GM23338 (cell line): ENCODE measurements around the gene FGF2. TPM values are rescaled to one million over a fixed set of nuclear protein-coding genes. Genes with fewer than 3 reads are reported as not detected.

Source experiments
- ATAC-seq: fragments of 200-7000 bp; cut with Tn5 transposase; 3 replicates; pipeline ENCODE4 v1.9.1; 2020
- DNase-seq: peaks from one replicate; pipeline ENCODE4 v3.0.0-alpha.2; 2015; ENCODE audit warnings: low spot score
- H2AFZ ChIP-seq: fragments of 200-600 bp; sonication (generic); 2 replicates; pipeline ENCODE4 v1.8.0; 2016; ENCODE audit warnings: antibody characterized with exemption, mild to moderate bottlenecking, moderate library complexity
- H3F3A ChIP-seq: fragments of 200-600 bp; sonication (generic); replicated peaks from 2 replicates; pipeline ENCODE4 v1.8.0; 2017; ENCODE audit warnings: antibody characterized with exemption, mixed run types, low read depth
- H3K27ac ChIP-seq: fragments of 200-600 bp; sonication (generic); 2 replicates; pipeline ENCODE4 v1.6.1; 2016; ENCODE audit warnings: low read depth
- H3K27me3 ChIP-seq: fragments of 200-600 bp; sonication (generic); 2 replicates; pipeline ENCODE4 v1.8.0; 2016; ENCODE audit warnings: mild to moderate bottlenecking, mixed run types, moderate library complexity; ENCODE audit not compliant: insufficient read depth
- H3K36me3 ChIP-seq: fragments of 200-600 bp; sonication (generic); 2 replicates; pipeline ENCODE4 v1.8.0; 2016; ENCODE audit warnings: mild to moderate bottlenecking; ENCODE audit not compliant: insufficient read depth
- H3K4me1 ChIP-seq: fragments of 200-600 bp; sonication (generic); 2 replicates; pipeline ENCODE4 v1.8.0; 2016; ENCODE audit warnings: mild to moderate bottlenecking, moderate library complexity; ENCODE audit not compliant: insufficient read depth
- H3K4me2 ChIP-seq: fragments of 200-600 bp; sonication (generic); 2 replicates; pipeline ENCODE4 v1.7.1; 2017; ENCODE audit warnings: mixed run types
- H3K4me3 ChIP-seq: fragments of 200-600 bp; sonication (generic); 2 replicates; pipeline ENCODE4 v1.6.1; 2016; ENCODE audit warnings: mixed run types
- H3K79me2 ChIP-seq: fragments of 200-600 bp; sonication (generic); replicated peaks from 2 replicates; pipeline ENCODE4 v1.8.0; 2017; ENCODE audit warnings: mild to moderate bottlenecking; ENCODE audit not compliant: insufficient read depth
- H3K9me2 ChIP-seq: fragments of 200-600 bp; sonication (generic); 2 replicates; pipeline ENCODE4 v1.8.0; 2017; ENCODE audit not compliant: insufficient read depth
- H4K20me1 ChIP-seq: fragments of 200-600 bp; sonication (generic); replicated peaks from 2 replicates; pipeline ENCODE4 v1.8.0; 2017; ENCODE audit warnings: mild to moderate bottlenecking; ENCODE audit not compliant: insufficient read depth
- H3K27ac Mint-ChIP-seq: 2 replicates; pipeline ENCODE4 v1.8.0; 2020; ENCODE audit warnings: inconsistent platforms, mild to moderate bottlenecking, moderate library complexity, mixed read lengths
- H3K27me3 Mint-ChIP-seq: 3 replicates; pipeline ENCODE4 v1.8.0; 2022; ENCODE audit warnings: low read depth, mild to moderate bottlenecking, moderate library complexity, mixed read lengths, inconsistent platforms; ENCODE audit not compliant: insufficient read depth, poor library complexity
- H3K36me3 Mint-ChIP-seq: 3 replicates; pipeline ENCODE4 v1.8.0; 2021; ENCODE audit warnings: low read depth, mild to moderate bottlenecking, inconsistent platforms, moderate library complexity, mixed read lengths
- H3K4me1 Mint-ChIP-seq: 3 replicates; pipeline ENCODE4 v1.8.0; 2020; ENCODE audit warnings: mild to moderate bottlenecking, inconsistent platforms, mixed read lengths
- H3K4me3 Mint-ChIP-seq: 3 replicates; pipeline ENCODE4 v1.8.0; 2021; ENCODE audit warnings: moderate library complexity, mild to moderate bottlenecking, inconsistent platforms, mixed read lengths
- H3K9me3 Mint-ChIP-seq: 3 replicates; pipeline ENCODE4 v1.8.0; 2020; ENCODE audit warnings: moderate library complexity, mild to moderate bottlenecking, inconsistent platforms, mixed read lengths
- CREB1 ChIP-seq: fragments of 250-450 bp; sonication (Bioruptor Pico); IDR thresholded peaks from 2 replicates; pipeline ENCODE4 v1.5.0; 2020; ENCODE audit warnings: low read depth, mild to moderate bottlenecking, moderate library complexity
- EZH2 ChIP-seq: fragments of 200-600 bp; sonication (generic); IDR thresholded peaks from one replicate; pipeline ENCODE4 v1.8.0; 2017; ENCODE audit warnings: antibody characterized with exemption, mild to moderate bottlenecking, low read depth; ENCODE audit not compliant: unreplicated experiment
- JUNB ChIP-seq: IDR thresholded peaks from one replicate; pipeline ENCODE4 v1.6.1; 2016; ENCODE audit warnings: antibody characterized with exemption; ENCODE audit not compliant: unreplicated experiment
- NANOG ChIP-seq: IDR thresholded peaks from 2 replicates; pipeline ENCODE4 v1.6.1; 2016; ENCODE audit warnings: antibody characterized with exemption, borderline replicate concordance
- POLR2AphosphoS5 ChIP-seq: IDR thresholded peaks from 2 replicates; pipeline ENCODE4 v1.6.1; 2016; ENCODE audit warnings: antibody characterized with exemption, low read depth
- STAT1 ChIP-seq: IDR thresholded peaks from one replicate; pipeline ENCODE4 v1.6.1; 2016; ENCODE audit warnings: antibody characterized with exemption; ENCODE audit not compliant: unreplicated experiment
- ZNF114 ChIP-seq: fragments of 250-450 bp; sonication (Bioruptor Pico); IDR thresholded peaks from 2 replicates; pipeline ENCODE4 v1.5.0; 2020; ENCODE audit warnings: mild to moderate bottlenecking, moderate library complexity
- ZNF331 ChIP-seq: fragments of 250-450 bp; sonication (Bioruptor Pico); IDR thresholded peaks from 2 replicates; pipeline ENCODE4 v1.5.0; 2020; ENCODE audit warnings: low read depth, mild to moderate bottlenecking, moderate library complexity
- polyA plus RNA-seq: library from polyadenylated mRNA; unstranded; fragments of >200 nt; fragmentation: Nextera tagmentation; extraction: Ambion mirVana; gene quantifications from 2 replicates; pipeline ENCODE4 v1.2.1, GENCODE V29; 2016
- total RNA-seq: library from RNA; depleted of rRNA; stranded (reverse); fragments of >200 nt; shearing (Covaris generic); gene quantifications from 2 replicates; pipeline ENCODE4 v1.2.3, GENCODE V29; 2014
- TF ChIP-seq, protein P1 (sequence below): fragments of 250-450 bp; sonication (Bioruptor Pico); IDR thresholded peaks from 2 replicates; pipeline ENCODE4 v1.5.0; 2020; ENCODE audit warnings: mild to moderate bottlenecking, moderate library complexity
- TF ChIP-seq, protein P2 (sequence below), 2 experiments: fragments of 200-600 bp in 1 of 2; sonication (generic) in 1 of 2; conservative IDR thresholded peaks; 2 replicates each; pipeline versions ENCODE4 v1.5.1 to v1.6.1; 2016 to 2017; ENCODE audit warnings: antibody characterized with exemption in 2 of 2, low read depth in 2 of 2, mild to moderate bottlenecking in 2 of 2, moderate library complexity in 1 of 2
- TF ChIP-seq, protein P3 (sequence below): IDR thresholded peaks from 2 replicates; pipeline ENCODE4 v1.6.1; 2016; ENCODE audit warnings: antibody characterized with exemption

Gene FGF2
- total and polyA plus RNA-seq, 2 experiments from 2014 or later, result 28.3 to 84.4 TPM

DNA sequence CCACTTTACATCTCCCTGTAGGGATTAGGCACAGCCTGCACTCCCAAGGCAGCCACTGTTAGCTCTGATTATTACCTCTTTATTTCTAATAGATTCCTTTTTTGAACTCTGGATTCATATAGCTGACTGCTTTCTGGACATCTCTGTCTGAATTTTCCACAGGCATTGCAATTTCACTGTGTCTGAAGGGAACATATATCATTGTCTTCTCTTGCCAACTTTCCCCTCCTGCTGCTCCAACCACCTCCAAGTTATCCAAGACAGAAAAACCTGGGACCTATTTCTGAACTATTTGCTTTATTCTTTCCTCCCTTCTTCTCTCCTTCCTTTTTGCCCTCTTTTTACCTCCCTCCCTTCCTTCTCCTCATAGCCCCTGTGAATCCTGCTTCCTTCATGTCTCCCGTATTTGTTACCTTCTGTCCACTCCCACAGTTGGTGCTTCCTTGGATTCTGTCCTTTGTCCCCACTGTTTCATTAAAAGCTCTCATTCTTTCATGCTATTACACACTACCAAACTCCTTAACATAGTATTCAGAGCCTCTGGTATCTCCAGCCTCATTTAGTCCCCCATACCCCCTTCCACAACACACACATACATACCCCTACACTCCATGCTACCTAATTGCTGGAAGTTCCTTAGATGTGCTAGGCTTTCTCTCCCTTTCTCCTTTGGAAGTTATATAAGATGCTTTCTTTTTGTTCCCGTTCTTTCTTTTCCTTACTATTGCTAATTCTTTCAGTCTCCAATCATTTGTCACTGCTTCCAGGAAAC lies 34.7 kb downstream of the FGF2 start (continued):
- TF ChIP-seq POLR2AphosphoS5 (no peak), ZNF114 (CRISPR knock-in tag) (no peak), EZH2 (no peak), ZNF331 (CRISPR knock-in tag) (no peak), JUNB (no peak), NANOG (no peak), CREB1 (no peak)
- TF ChIP-seq, protein P1, sequence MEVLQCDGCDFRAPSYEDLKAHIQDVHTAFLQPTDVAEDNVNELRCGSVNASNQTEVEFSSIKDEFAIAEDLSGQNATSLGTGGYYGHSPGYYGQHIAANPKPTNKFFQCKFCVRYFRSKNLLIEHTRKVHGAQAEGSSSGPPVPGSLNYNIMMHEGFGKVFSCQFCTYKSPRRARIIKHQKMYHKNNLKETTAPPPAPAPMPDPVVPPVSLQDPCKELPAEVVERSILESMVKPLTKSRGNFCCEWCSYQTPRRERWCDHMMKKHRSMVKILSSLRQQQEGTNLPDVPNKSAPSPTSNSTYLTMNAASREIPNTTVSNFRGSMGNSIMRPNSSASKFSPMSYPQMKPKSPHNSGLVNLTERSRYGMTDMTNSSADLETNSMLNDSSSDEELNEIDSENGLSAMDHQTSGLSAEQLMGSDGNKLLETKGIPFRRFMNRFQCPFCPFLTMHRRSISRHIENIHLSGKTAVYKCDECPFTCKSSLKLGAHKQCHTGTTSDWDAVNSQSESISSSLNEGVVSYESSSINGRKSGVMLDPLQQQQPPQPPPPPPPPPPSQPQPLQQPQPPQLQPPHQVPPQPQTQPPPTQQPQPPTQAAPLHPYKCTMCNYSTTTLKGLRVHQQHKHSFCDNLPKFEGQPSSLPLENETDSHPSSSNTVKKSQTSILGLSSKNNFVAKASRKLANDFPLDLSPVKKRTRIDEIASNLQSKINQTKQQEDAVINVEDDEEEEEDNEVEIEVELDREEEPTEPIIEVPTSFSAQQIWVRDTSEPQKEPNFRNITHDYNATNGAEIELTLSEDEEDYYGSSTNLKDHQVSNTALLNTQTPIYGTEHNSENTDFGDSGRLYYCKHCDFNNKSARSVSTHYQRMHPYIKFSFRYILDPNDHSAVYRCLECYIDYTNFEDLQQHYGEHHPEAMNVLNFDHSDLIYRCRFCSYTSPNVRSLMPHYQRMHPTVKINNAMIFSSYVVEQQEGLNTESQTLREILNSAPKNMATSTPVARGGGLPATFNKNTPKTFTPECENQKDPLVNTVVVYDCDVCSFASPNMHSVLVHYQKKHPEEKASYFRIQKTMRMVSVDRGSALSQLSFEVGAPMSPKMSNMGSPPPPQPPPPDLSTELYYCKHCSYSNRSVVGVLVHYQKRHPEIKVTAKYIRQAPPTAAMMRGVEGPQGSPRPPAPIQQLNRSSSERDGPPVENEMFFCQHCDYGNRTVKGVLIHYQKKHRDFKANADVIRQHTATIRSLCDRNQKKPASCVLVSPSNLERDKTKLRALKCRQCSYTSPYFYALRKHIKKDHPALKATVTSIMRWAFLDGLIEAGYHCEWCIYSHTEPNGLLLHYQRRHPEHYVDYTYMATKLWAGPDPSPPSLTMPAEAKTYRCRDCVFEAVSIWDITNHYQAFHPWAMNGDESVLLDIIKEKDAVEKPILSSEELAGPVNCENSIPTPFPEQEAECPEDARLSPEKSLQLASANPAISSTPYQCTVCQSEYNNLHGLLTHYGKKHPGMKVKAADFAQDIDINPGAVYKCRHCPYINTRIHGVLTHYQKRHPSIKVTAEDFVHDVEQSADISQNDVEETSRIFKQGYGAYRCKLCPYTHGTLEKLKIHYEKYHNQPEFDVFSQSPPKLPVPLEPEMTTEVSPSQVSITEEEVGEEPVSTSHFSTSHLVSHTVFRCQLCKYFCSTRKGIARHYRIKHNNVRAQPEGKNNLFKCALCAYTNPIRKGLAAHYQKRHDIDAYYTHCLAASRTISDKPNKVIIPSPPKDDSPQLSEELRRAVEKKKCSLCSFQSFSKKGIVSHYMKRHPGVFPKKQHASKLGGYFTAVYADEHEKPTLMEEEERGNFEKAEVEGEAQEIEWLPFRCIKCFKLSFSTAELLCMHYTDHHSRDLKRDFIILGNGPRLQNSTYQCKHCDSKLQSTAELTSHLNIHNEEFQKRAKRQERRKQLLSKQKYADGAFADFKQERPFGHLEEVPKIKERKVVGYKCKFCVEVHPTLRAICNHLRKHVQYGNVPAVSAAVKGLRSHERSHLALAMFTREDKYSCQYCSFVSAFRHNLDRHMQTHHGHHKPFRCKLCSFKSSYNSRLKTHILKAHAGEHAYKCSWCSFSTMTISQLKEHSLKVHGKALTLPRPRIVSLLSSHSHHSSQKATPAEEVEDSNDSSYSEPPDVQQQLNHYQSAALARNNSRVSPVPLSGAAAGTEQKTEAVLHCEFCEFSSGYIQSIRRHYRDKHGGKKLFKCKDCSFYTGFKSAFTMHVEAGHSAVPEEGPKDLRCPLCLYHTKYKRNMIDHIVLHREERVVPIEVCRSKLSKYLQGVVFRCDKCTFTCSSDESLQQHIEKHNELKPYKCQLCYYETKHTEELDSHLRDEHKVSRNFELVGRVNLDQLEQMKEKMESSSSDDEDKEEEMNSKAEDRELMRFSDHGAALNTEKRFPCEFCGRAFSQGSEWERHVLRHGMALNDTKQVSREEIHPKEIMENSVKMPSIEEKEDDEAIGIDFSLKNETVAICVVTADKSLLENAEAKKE (CRISPR knock-in tag), result no peak

DNA sequence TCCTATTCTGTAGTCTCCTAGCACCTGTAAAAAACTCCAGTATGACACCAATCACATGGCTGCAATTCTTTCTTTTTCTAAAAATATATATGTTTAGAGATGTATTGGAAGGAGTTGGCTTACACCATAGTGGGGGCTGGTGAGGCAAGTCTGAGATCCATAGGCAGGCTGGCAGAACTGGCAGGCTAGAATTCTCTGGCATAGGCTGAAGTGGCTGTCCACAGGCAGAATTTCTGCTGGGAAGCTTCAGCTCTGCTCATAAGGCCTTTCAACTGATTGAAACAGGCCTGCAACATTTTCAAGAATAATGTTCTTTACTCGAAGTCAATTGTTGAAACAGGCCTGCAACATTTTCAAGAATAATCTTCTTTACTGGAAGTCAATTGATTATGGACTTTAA lies 37.0 kb downstream of the FGF2 start:
- Histone ChIP-seq H3F3A (0 out of 2 replicates have a peak, but pooled peaks cover 8% of the 10 kb centered on the region), H3K4me2 (no peak overlapping the region; the same call in 1 of the 2 replicates), H3K9me2 (no peaks in the 10 kb centered on the region), H3K27me3 (no peaks in the 10 kb centered on the region), H4K20me1 (peaks cover 91% of the 10 kb centered on the region), H3K4me1 (peaks cover 53% of the 10 kb centered on the region), H3K36me3 (no peaks in the 10 kb centered on the region), H3K79me2 (peaks cover 100% of the 10 kb centered on the region), H2AFZ (no peak overlapping the region), H3K27ac (peak overlapping the region; percentile 51), H3K4me3 (no peak overlapping the region)
- H3K4me1 Mint-ChIP-seq, result peaks cover 44% of the 10 kb centered on the region
- H3K27ac Mint-ChIP-seq, result no peak overlapping the region
- ATAC-seq (peak; percentile 41), DNase-seq (no peak)
- no peak overlapping the region for H3K4me3 Mint-ChIP-seq
- H3K27me3 Mint-ChIP-seq, result no peaks in the 10 kb centered on the region
- no peaks in the 10 kb centered on the region for H3K9me3 Mint-ChIP-seq
- peaks cover 20% of the 10 kb centered on the region; the same call in 2 of the 3 replicates for H3K36me3 Mint-ChIP-seq
- TF ChIP-seq EZH2, result no peak
- TF ChIP-seq, protein P2, sequence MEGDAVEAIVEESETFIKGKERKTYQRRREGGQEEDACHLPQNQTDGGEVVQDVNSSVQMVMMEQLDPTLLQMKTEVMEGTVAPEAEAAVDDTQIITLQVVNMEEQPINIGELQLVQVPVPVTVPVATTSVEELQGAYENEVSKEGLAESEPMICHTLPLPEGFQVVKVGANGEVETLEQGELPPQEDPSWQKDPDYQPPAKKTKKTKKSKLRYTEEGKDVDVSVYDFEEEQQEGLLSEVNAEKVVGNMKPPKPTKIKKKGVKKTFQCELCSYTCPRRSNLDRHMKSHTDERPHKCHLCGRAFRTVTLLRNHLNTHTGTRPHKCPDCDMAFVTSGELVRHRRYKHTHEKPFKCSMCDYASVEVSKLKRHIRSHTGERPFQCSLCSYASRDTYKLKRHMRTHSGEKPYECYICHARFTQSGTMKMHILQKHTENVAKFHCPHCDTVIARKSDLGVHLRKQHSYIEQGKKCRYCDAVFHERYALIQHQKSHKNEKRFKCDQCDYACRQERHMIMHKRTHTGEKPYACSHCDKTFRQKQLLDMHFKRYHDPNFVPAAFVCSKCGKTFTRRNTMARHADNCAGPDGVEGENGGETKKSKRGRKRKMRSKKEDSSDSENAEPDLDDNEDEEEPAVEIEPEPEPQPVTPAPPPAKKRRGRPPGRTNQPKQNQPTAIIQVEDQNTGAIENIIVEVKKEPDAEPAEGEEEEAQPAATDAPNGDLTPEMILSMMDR (conservative IDR thresholded peaks at IDR 0.05; ENCODE audit: low read depth in 2 of 2), result no peak
- no peak for TF ChIP-seq STAT1
- TF ChIP-seq, protein P3, sequence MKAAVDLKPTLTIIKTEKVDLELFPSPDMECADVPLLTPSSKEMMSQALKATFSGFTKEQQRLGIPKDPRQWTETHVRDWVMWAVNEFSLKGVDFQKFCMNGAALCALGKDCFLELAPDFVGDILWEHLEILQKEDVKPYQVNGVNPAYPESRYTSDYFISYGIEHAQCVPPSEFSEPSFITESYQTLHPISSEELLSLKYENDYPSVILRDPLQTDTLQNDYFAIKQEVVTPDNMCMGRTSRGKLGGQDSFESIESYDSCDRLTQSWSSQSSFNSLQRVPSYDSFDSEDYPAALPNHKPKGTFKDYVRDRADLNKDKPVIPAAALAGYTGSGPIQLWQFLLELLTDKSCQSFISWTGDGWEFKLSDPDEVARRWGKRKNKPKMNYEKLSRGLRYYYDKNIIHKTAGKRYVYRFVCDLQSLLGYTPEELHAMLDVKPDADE, result no peak
